Endothelial cell of umbilical vein (primary cell): Measurements from ENCODE around the gene ATP5MK. TPM values are rescaled to one million over a fixed set of nuclear protein-coding genes. Genes with fewer than 3 reads are reported as not detected.
"Not testable (repeated sequence)": the region's sequence is repeated elsewhere in the genome, so short reads cannot be mapped to it uniquely, and the experiment has no call there.

Source experiments
- BruUV-seq: library from RNA; stranded (reverse); fragments of 400-500 nt; replicated peaks from 2 replicates; lab custom pipeline; 2021; lab: Mats Ljungman, UMichigan
- CTCF ChIA-PET: fragments of 300-600, 350-600 bp; sonication (Branson Sonifier 250); formaldehyde crosslinking; loops from one replicate; lab custom pipeline; 2021; ENCODE audit warnings: antibody characterized with exemption, inconsistent platforms; lab: Charles Lee
- POLR2A ChIA-PET: fragments of 300-600, 350-600 bp; sonication (Branson Sonifier 250); formaldehyde crosslinking; loops from one replicate; lab custom pipeline; 2021; ENCODE audit warnings: antibody characterized with exemption, inconsistent platforms; lab: Charles Lee
- DNase-seq: peaks from one replicate; pipeline ENCODE4 v3.0.0-alpha.2; 2011; ENCODE audit warnings: low read depth, low spot score
- FAIRE-seq: peaks from 2 replicates; lab custom pipeline; 2011; peaks lifted over from hg19 to GRCh38; lab: Jason Lieb, UNC
- H2AFZ ChIP-seq: 2 replicates; pipeline ENCODE4 v1.6.0; 2012; ENCODE audit warnings: low read depth, low read length, control low read depth, inconsistent platforms
- H3K27ac ChIP-seq: 2 replicates; pipeline ENCODE4 v1.5.1; 2011; ENCODE audit warnings: low read depth, mild to moderate bottlenecking, control low read depth, low read length, moderate library complexity; ENCODE audit not compliant: insufficient read depth
- H3K27me3 ChIP-seq, 2 experiments: 2 replicates each; pipeline versions ENCODE4 v1.6.0 to v1.6.1; 2011; ENCODE audit warnings: low read length in 2 of 2, mixed read lengths in 1 of 2; ENCODE audit not compliant: control insufficient read depth in 2 of 2, insufficient read depth in 2 of 2
- H3K36me3 ChIP-seq, 2 experiments: 2 replicates in 1 of 2; 3 replicates in 1 of 2; pipeline ENCODE4 v1.5.1; 2011; ENCODE audit warnings: low read length in 2 of 2, mild to moderate bottlenecking in 1 of 2, moderate library complexity in 1 of 2; ENCODE audit not compliant: control insufficient read depth in 2 of 2, insufficient read depth in 2 of 2; ENCODE audit errors: extremely low read depth in 1 of 2
- H3K4me1 ChIP-seq: 3 replicates; pipeline ENCODE4 v1.5.1; 2011; ENCODE audit warnings: mild to moderate bottlenecking, low read length; ENCODE audit not compliant: control insufficient read depth, insufficient read depth; ENCODE audit errors: extremely low read depth
- H3K4me2 ChIP-seq: 2 replicates; pipeline ENCODE4 v1.6.1; 2011; ENCODE audit warnings: low read length, control low read depth, mixed read lengths; ENCODE audit not compliant: insufficient read depth
- H3K4me3 ChIP-seq, 3 experiments: fragments of 200-600 bp in 1 of 3; sonication (generic), shearing (Covaris generic) in 1 of 3; replicated peaks in 1 of 3; 2 replicates each; pipeline ENCODE4 v1.5.1; 2011 to 2016; ENCODE audit warnings: control low read depth in 3 of 3, low read length in 3 of 3, mild to moderate bottlenecking in 2 of 3, inconsistent platforms in 1 of 3, low read depth in 1 of 3, moderate library complexity in 1 of 3; ENCODE audit not compliant: insufficient read depth in 1 of 3
- H3K79me2 ChIP-seq: 2 replicates; pipeline ENCODE4 v1.6.0; 2012; ENCODE audit warnings: low read length, inconsistent platforms; ENCODE audit not compliant: control insufficient read depth, insufficient read depth
- H3K9ac ChIP-seq: replicated peaks from 2 replicates; pipeline ENCODE3; 2011; ENCODE audit warnings: low read length, control low read depth; ENCODE audit not compliant: insufficient read depth; ENCODE audit errors: extremely low read depth
- H3K9me1 ChIP-seq: replicated peaks from 3 replicates; pipeline ENCODE4 v1.6.0; 2011; ENCODE audit warnings: mild to moderate bottlenecking, low read length; ENCODE audit not compliant: control insufficient read depth, insufficient read depth; ENCODE audit errors: extremely low read depth
- H3K9me3 ChIP-seq: replicated peaks from 2 replicates; pipeline ENCODE4 v1.5.1; 2012; ENCODE audit warnings: low read length, inconsistent platforms; ENCODE audit not compliant: control insufficient read depth, insufficient read depth
- H4K20me1 ChIP-seq: replicated peaks from 2 replicates; pipeline ENCODE3; 2011; ENCODE audit warnings: mild to moderate bottlenecking, low read length; ENCODE audit not compliant: control insufficient read depth, insufficient read depth; ENCODE audit errors: extremely low read depth
- EZH2 ChIP-seq: IDR thresholded peaks from 2 replicates; pipeline ENCODE4 v1.6.1; 2012; ENCODE audit warnings: borderline replicate concordance, low read depth, mild to moderate bottlenecking, moderate library complexity, low read length, inconsistent platforms; ENCODE audit not compliant: severe bottlenecking
- POLR2A ChIP-seq: IDR thresholded peaks from 2 replicates; pipeline ENCODE4 v1.6.1; 2012; ENCODE audit warnings: low read depth, mild to moderate bottlenecking, control low read depth, low read length
- POLR2AphosphoS5 ChIP-seq: IDR thresholded peaks from 2 replicates; pipeline ENCODE4 v1.6.1; 2012; ENCODE audit warnings: low read depth, mild to moderate bottlenecking, control low read depth, low read length, moderate library complexity; ENCODE audit not compliant: insufficient read depth
- dilution Hi-C: fragments of 300-500 bp; cut with MboI; formaldehyde crosslinking; loops from one replicate; pipeline ENCODE4 v1.15.0; 2019; ENCODE audit warnings: low sequenced_read_pairs; ENCODE audit not compliant: extremely low pct_ligation_motif_present
- intact Hi-C: fragments of 100-400 bp; cut with micrococcal nuclease; formaldehyde crosslinking; loops from one replicate; pipeline ENCODE4 v1.10.0; 2022
- polyA plus RNA-seq, 4 experiments: library from polyadenylated mRNA; depleted of rRNA in 3 of 4; stranded (reverse) in 3 of 4; unstranded in 1 of 4; fragments of >200 nt; gene quantifications; 2 replicates each; pipeline versions ENCODE4 v1.2.1 to v1.2.3, GENCODE V29; 2011 to 2012; ENCODE audit warnings: missing spikeins in 1 of 4
- total RNA-seq: library from RNA; stranded (reverse); gene quantifications from 2 replicates; pipeline ENCODE4 v1.2.3, GENCODE V29; 2021
- TF ChIP-seq, protein P1 (sequence below): IDR thresholded peaks from 2 replicates; pipeline ENCODE4 v1.6.1; 2011; ENCODE audit not compliant: insufficient read depth, insufficient read length

ATP5MK gene
- total and polyA plus RNA-seq, 2 donors (not counting 3 experiments of a cell fraction or from before 2014, with no cell fraction given): 295 to 407 TPM

GRCh38 chr10:103355906-103356599 lies 40.2 kb downstream of the ATP5MK start:
- intact Hi-C loops (no loop called here), dilution Hi-C loops (no loop called here)
- POLR2A ChIA-PET: no interaction called here
- H3K9me3 ChIP-seq: no peaks in the 10 kb centered on the region
- H3K4me2 ChIP-seq: no peak overlapping the region
- TF ChIP-seq, protein P1, sequence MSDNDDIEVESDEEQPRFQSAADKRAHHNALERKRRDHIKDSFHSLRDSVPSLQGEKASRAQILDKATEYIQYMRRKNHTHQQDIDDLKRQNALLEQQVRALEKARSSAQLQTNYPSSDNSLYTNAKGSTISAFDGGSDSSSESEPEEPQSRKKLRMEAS: no peak
- no peak for TF ChIP-seq POLR2AphosphoS5
- no peak for TF ChIP-seq EZH2
- TF ChIP-seq POLR2A: no peak
- H3K27ac ChIP-seq: no peak overlapping the region
- peaks cover 2% of the 10 kb centered on the region for H3K4me1 ChIP-seq
- no peaks in the 10 kb centered on the region for H3K27me3 ChIP-seq
- H3K9me1 ChIP-seq: no peaks in the 10 kb centered on the region
- FAIRE-seq (no peak), DNase-seq (no peak)
- no peaks in the 10 kb centered on the region for H3K36me3 ChIP-seq
- no peak overlapping the region for H3K4me3 ChIP-seq
- no peak overlapping the region for H2AFZ ChIP-seq
- H4K20me1 ChIP-seq: no peaks in the 10 kb centered on the region
- CTCF ChIA-PET: no interaction called here
- BruUV-seq: no TSS peak
- H3K79me2 ChIP-seq: no peaks in the 10 kb centered on the region
- H3K9ac ChIP-seq: no peak overlapping the region

DNA sequence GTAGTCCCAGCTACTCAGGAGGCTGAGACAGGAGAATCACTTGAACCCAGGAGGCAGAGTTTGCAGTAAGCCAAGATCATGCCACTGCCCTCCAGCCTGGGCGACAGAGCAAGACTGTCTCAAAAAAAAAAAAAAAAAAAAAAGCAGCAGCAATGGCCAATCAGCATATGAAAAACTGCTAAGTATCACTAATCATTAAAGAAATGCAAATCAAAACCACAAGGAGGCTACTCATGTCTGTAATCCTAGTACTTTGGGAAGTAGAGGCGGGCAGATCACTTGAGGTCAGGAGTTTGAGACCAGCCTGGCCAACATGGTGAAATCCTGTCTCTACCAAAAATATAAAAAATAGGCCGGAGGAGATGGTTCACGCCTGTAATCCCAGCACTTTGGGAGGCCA lies 41.7 kb downstream of the ATP5MK start:
- H3K9me3 ChIP-seq, H3K4me2 ChIP-seq, POLR2A ChIA-PET, intact Hi-C loops, H3K36me3 ChIP-seq, H2AFZ ChIP-seq, H3K27me3 ChIP-seq, H3K4me3 ChIP-seq, H3K9ac ChIP-seq, H3K27ac ChIP-seq, DNase-seq, H4K20me1 ChIP-seq, FAIRE-seq, CTCF ChIA-PET, H3K79me2 ChIP-seq, BruUV-seq, H3K9me1 ChIP-seq, H3K4me1 ChIP-seq, dilution Hi-C loops: not testable (repeated sequence)
